K562 (cell line): ENCODE results near the gene SH2D4B. TPM values are rescaled to one million over a fixed set of nuclear protein-coding genes. Genes with fewer than 3 reads are reported as not detected.

Source experiments
- ATF4 ChIP-seq: fragments of 450-650 bp; formaldehyde crosslinking; IDR thresholded peaks from 2 replicates; pipeline ENCODE4 v1.4.0; 2022; ENCODE audit warnings: mild to moderate bottlenecking, moderate library complexity
- BRD9 ChIP-seq: fragments of 450-650 bp; IDR thresholded peaks from 2 replicates; pipeline ENCODE4 v1.6.1; 2018; ENCODE audit warnings: low read depth; ENCODE audit not compliant: partially characterized antibody
- FOSL1 ChIP-seq: fragments of 200-800 bp; sonication (Bioruptor generic); conservative IDR thresholded peaks from 2 replicates; pipeline ENCODE4 v1.6.1; 2016; ENCODE audit warnings: missing genetic modification characterization, missing compliant biosample characterization
- ILK ChIP-seq: fragments of 450-650 bp; IDR thresholded peaks from 2 replicates; pipeline ENCODE4 v1.6.1; 2016; ENCODE audit warnings: missing genetic modification characterization, low read depth, mild to moderate bottlenecking, missing compliant biosample characterization, moderate library complexity, borderline replicate concordance
- NCOR1 ChIP-seq: fragments of 450-650 bp; IDR thresholded peaks from 2 replicates; pipeline ENCODE4 v1.6.1; 2016; ENCODE audit warnings: mild to moderate bottlenecking, moderate library complexity
- NFE2L1 ChIP-seq: fragments of 450-650 bp; IDR thresholded peaks from 2 replicates; pipeline ENCODE4 v1.6.1; 2016; ENCODE audit warnings: missing genetic modification characterization, low read depth, mild to moderate bottlenecking, missing compliant biosample characterization, moderate library complexity, borderline replicate concordance
- PHB ChIP-seq: fragments of 250-450 bp; sonication (Bioruptor Pico); IDR thresholded peaks from 2 replicates; pipeline ENCODE4 v1.5.0; 2021
- PTTG1 ChIP-seq: fragments of 450-650 bp; IDR thresholded peaks from 2 replicates; pipeline ENCODE4 v1.6.1; 2016; ENCODE audit warnings: low read depth, mild to moderate bottlenecking, missing genetic modification characterization, missing compliant biosample characterization
- RBM17 ChIP-seq: fragments of 200-400 bp; formaldehyde crosslinking; IDR thresholded peaks from 2 replicates; pipeline ENCODE4 v1.6.1; 2017; ENCODE audit warnings: low read depth, mild to moderate bottlenecking, low read length, borderline replicate concordance
- SMC3 ChIP-seq: conservative IDR thresholded peaks from 2 replicates; pipeline ENCODE4 v1.6.1; 2011; ENCODE audit warnings: low read depth, low read length, improper control_type of control experiment; ENCODE audit not compliant: insufficient read depth
- TEAD2 ChIP-seq: fragments of 450-650 bp; IDR thresholded peaks from 2 replicates; pipeline ENCODE4 v1.6.1; 2016; ENCODE audit warnings: missing genetic modification characterization, control low read depth, missing compliant biosample characterization
- ZNF518B ChIP-seq: fragments of 250-450 bp; sonication (Bioruptor Pico); IDR thresholded peaks from 2 replicates; pipeline ENCODE4 v1.5.0; 2021; ENCODE audit warnings: mild to moderate bottlenecking, moderate library complexity
- ZZZ3 ChIP-seq: fragments of 450-650 bp; IDR thresholded peaks from 2 replicates; pipeline ENCODE4 v1.6.1; 2016; ENCODE audit warnings: antibody characterized with exemption, mild to moderate bottlenecking, moderate library complexity
- polyA plus RNA-seq, 8 experiments: library from polyadenylated mRNA; depleted of rRNA in 4 of 8; stranded (reverse) in 5 of 8; unstranded in 3 of 8; fragments of >200 nt; fragmentation: Nextera tagmentation in 2 of 8; fragmentation: Illumina TruSeq in 1 of 8; extraction: Ambion mirVana in 2 of 8; extraction: Trizol in 1 of 8; gene quantifications; 2 replicates each; pipeline versions ENCODE4 v1.2.1 to v1.2.3, GENCODE V29; 2011 to 2014; ENCODE audit warnings: inconsistent platforms in 1 of 8, missing spikeins in 1 of 8
- total RNA-seq, 7 experiments: library from RNA; depleted of rRNA in 6 of 7; stranded (reverse); fragments of >200 nt in 6 of 7; fragmentation: Illumina TruSeq in 2 of 7; extraction: Trizol in 2 of 7; gene quantifications; 2 replicates each; pipeline versions ENCODE4 v1.2.1 to v1.2.3, GENCODE V29; 2011 to 2021; ENCODE audit warnings: low replicate concordance in 1 of 7
- TF ChIP-seq, protein P1 (sequence below): fragments of 250-450 bp; sonication (Bioruptor Pico); IDR thresholded peaks from 2 replicates; pipeline ENCODE4 v1.8.0; 2021; ENCODE audit warnings: moderate library complexity, mild to moderate bottlenecking, inconsistent platforms
- TF ChIP-seq, protein P2 (sequence below), 2 experiments: fragments of 450-650 bp; formaldehyde crosslinking in 1 of 2; IDR thresholded peaks; 2 replicates each; pipeline versions ENCODE4 v1.4.0 to v1.6.1; 2014 to 2020; ENCODE audit warnings: mild to moderate bottlenecking in 2 of 2, borderline replicate concordance in 1 of 2, low read depth in 1 of 2

The SH2D4B gene
- total and polyA plus RNA-seq, 9 of the 15 experiments (the other 6 are each of a cell fraction or from before 2014, with no cell fraction given), result 0.03 to 0.14 (median 0.04) TPM; not detected in 4

DNA sequence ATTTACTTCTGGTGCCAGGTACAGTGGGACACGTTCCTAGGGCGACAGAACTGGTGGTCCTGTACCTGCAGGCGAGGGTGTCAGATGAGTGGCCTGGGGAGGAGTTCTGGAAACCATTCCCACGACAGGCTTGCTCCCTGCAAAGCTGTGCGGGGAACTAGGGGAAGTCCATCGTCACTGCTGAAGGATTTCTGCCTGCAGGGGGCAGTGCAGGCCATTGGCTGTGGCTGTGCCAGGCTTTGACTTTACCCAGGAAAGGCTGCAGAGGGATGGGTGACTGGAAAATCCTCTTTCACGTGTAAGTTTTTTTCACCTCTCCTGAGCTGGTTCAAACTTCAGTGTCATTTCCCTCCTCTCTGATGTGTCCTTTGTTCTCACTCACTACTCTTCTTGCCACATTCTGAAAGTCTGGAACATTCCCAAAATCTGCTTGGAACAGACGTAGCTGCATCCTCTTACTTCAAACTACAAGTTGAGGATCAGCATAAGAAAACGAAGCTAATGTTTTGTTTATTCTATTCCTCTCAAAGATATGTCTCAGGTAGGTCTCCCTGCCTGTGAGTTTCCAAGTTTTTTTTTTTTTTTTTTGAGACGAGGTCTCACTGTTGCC, 126.5 kb downstream of the SH2D4B start (continued):
- TF ChIP-seq, protein P1, sequence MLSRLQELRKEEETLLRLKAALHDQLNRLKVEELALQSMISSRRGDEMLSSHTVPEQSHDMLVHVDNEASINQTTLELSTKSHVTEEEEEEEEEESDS (CRISPR knock-in tag), result no peak
- no peak for TF ChIP-seq FOSL1 (tag)
- no peak for TF ChIP-seq ILK (tag)
- TF ChIP-seq TEAD2, result peak; percentile 85
- no peak for TF ChIP-seq ATF4 (CRISPR knock-in tag)
- TF ChIP-seq RBM17, result no peak
- no peak for TF ChIP-seq NFE2L1 (tag)
- no peak for TF ChIP-seq ZNF518B (CRISPR knock-in tag)
- TF ChIP-seq SMC3, result peak; percentile 72
- no peak for TF ChIP-seq ZZZ3
- no peak for TF ChIP-seq NCOR1
- TF ChIP-seq, protein P2, sequence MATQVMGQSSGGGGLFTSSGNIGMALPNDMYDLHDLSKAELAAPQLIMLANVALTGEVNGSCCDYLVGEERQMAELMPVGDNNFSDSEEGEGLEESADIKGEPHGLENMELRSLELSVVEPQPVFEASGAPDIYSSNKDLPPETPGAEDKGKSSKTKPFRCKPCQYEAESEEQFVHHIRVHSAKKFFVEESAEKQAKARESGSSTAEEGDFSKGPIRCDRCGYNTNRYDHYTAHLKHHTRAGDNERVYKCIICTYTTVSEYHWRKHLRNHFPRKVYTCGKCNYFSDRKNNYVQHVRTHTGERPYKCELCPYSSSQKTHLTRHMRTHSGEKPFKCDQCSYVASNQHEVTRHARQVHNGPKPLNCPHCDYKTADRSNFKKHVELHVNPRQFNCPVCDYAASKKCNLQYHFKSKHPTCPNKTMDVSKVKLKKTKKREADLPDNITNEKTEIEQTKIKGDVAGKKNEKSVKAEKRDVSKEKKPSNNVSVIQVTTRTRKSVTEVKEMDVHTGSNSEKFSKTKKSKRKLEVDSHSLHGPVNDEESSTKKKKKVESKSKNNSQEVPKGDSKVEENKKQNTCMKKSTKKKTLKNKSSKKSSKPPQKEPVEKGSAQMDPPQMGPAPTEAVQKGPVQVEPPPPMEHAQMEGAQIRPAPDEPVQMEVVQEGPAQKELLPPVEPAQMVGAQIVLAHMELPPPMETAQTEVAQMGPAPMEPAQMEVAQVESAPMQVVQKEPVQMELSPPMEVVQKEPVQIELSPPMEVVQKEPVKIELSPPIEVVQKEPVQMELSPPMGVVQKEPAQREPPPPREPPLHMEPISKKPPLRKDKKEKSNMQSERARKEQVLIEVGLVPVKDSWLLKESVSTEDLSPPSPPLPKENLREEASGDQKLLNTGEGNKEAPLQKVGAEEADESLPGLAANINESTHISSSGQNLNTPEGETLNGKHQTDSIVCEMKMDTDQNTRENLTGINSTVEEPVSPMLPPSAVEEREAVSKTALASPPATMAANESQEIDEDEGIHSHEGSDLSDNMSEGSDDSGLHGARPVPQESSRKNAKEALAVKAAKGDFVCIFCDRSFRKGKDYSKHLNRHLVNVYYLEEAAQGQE (IDR thresholded peaks at IDR 0.05; ENCODE audit: borderline replicate concordance), result peak; percentile 54; the same call in 1 of the 2 replicates
- TF ChIP-seq, protein P2 (CRISPR knock-in tag; IDR thresholded peaks at IDR 0.05; ENCODE audit: low read depth), result no peak
- TF ChIP-seq BRD9, result no peak
- TF ChIP-seq PHB (CRISPR knock-in tag), result no peak
- TF ChIP-seq PTTG1 (tag), result no peak
